ENCODE data around the gene CCDC66. TPM values are rescaled to one million over a fixed set of nuclear protein-coding genes. Genes with fewer than 3 reads are reported as not detected.

CCDC66 gene
- total RNA-seq, result 3.2 TPM in 2 replicates

GRCh38 chr3:56556908-56557830 lies at the start of gene CCDC66:
Gene CCDC66, plus strand, starts transcription at chr3:56557175. Its CDS starts 68 bp downstream, at chr3:56557243.

Other genes with a start within 250 kb of the CCDC66 start
- gene ERC2, start 88.7 kb upstream of the CCDC66 start, total RNA-seq, result not detected in 2 replicates
- 34.0 and 57.2 TPM in 2 replicates for gene TASOR, start 126.1 kb downstream of the CCDC66 start, total RNA-seq
- 6.1 and 9.6 TPM in 2 replicates for gene ARHGEF3, start 244.8 kb downstream of the CCDC66 start, total RNA-seq

All from myometrial cell (primary cell).